ENCODE measurements around the gene FNBP1.

The FNBP1 gene

GRCh38 chr9:129854588-129855110 is 188.3 kb downstream of the FNBP1 start:
- POLR2A ChIA-PET, result no interaction called here
- CTCF ChIA-PET, result no interaction called here
- no peak for DNase-seq (ENCODE audit: extremely low spot score)
- no peak for TF ChIP-seq LEF1 (IDR thresholded peaks at IDR 0.05; ENCODE audit: borderline replicate concordance)
- no peak for TF ChIP-seq ARNT (IDR thresholded peaks at IDR 0.05)
- TF ChIP-seq CTBP1 (IDR thresholded peaks at IDR 0.05; ENCODE audit: borderline replicate concordance), result no peak
- no peak for TF ChIP-seq L3MBTL2 (conservative IDR thresholded peaks at IDR 0.05)
- TF ChIP-seq BHLHE40 (IDR thresholded peaks at IDR 0.05; ENCODE audit: borderline replicate concordance), result no peak
- TF ChIP-seq SP1 (IDR thresholded peaks at IDR 0.05), result no peak
- no peak for TF ChIP-seq HDGF (IDR thresholded peaks at IDR 0.05; ENCODE audit: borderline replicate concordance)
- no peak for TF ChIP-seq TARDBP (IDR thresholded peaks at IDR 0.05)
- no peak for TF ChIP-seq SUZ12 (IDR thresholded peaks at IDR 0.05)
- no peak for TF ChIP-seq PKNOX1 (IDR thresholded peaks at IDR 0.05)
- TF ChIP-seq ELF4 (IDR thresholded peaks at IDR 0.05), result no peak
- no peak for TF ChIP-seq FOXM1 (IDR thresholded peaks at IDR 0.05; ENCODE audit: borderline replicate concordance)
- no peak for TF ChIP-seq FOXK2 (IDR thresholded peaks at IDR 0.05)
- no peak for TF ChIP-seq FOXA1 (IDR thresholded peaks at IDR 0.05)
- no peak for TF ChIP-seq NFRKB (IDR thresholded peaks at IDR 0.05)

DNA sequence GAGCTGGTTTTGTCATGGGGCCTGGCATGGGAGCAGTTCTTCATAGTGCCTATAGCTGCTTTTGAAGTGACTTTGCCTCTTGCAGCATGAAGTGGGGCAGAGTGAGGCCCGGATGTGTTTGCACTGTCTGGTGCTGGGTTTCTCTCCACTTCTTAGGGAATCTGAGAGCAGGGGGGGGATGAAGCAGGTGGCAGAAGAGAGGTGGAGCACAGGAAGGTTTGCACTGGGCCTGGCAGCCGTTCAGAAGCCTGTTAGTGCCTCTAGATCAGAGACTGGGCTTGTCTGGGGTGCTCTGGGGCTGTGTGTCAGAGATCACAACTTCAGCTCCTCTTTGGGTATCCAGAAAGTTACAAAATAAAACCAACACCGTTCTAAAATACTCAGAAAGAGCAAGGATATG is 189.4 kb downstream of the FNBP1 start:
- TF ChIP-seq NFRKB (IDR thresholded peaks at IDR 0.05), result no peak
- no peak for DNase-seq (ENCODE audit: extremely low spot score)
- ChIA-PET POLR2A (no interaction called here), CTCF (no interaction called here)

DNA sequence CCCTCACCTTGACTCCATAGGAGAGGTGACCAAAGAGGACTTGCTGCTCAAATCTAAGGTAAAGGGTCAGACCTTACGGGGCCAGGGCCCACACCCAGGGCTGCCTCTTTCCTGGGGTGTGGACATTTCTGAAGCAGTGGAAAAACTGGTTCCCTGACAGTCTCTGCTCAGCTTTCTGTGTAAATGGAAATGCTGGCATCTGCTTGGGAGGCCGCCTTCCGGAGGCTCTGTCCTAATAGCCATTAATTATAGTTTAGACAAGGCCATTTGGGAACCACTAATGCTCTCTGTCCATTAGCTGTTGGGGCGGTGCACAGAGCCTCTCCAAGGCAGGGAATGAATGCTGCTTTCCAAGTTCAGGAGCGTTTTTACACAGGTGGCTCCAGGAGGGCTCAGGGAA is 190.4 kb downstream of the FNBP1 start:
- CTCF ChIA-PET, result no interaction called here
- TF ChIP-seq SUZ12 (IDR thresholded peaks at IDR 0.05) (no peak), FOXK2 (IDR thresholded peaks at IDR 0.05) (no peak), NFRKB (IDR thresholded peaks at IDR 0.05) (no peak), ZNF384 (IDR thresholded peaks at IDR 0.05) (no peak), LEF1 (IDR thresholded peaks at IDR 0.05; ENCODE audit: borderline replicate concordance) (no peak), HDGF (IDR thresholded peaks at IDR 0.05; ENCODE audit: borderline replicate concordance) (no peak), TARDBP (IDR thresholded peaks at IDR 0.05) (no peak), FOXA1 (IDR thresholded peaks at IDR 0.05) (no peak), FOXM1 (IDR thresholded peaks at IDR 0.05; ENCODE audit: borderline replicate concordance) (no peak), ELF4 (IDR thresholded peaks at IDR 0.05) (no peak), SP1 (IDR thresholded peaks at IDR 0.05) (no peak), PKNOX1 (IDR thresholded peaks at IDR 0.05) (no peak), CTBP1 (IDR thresholded peaks at IDR 0.05; ENCODE audit: borderline replicate concordance) (no peak), L3MBTL2 (conservative IDR thresholded peaks at IDR 0.05) (no peak), BHLHE40 (IDR thresholded peaks at IDR 0.05; ENCODE audit: borderline replicate concordance) (no peak), ARNT (IDR thresholded peaks at IDR 0.05) (no peak)
- POLR2A ChIA-PET, result no interaction called here
- no peak for DNase-seq (ENCODE audit: extremely low spot score)

DNA sequence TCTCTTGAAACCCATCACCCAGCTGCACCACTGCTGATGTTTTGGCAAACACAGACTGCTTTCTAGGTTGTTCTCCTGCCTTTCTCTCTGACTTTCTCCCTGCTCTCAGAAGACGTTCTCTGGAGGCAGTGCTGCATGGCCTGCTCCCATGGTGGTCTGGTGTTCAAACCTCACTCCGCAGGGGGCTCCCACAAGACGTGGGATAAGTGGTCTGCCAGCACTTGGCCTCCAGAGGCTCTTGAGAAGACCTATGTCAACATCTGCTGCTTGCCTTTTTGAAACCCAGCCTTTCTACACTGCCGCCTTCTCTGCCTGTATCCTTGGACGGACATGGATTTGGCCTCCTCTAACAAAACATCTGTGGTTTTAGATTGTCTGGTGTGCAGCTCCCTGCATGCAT is 191.2 kb downstream of the FNBP1 start:
- CTCF ChIA-PET, result interaction anchor here (0.6 kb wide), 1 partner anchor 11 kb away, joined by 4 read pairs; no protein-coding TSS in a partner anchor
- TF ChIP-seq NFRKB (IDR thresholded peaks at IDR 0.05) (no peak), CTBP1 (IDR thresholded peaks at IDR 0.05; ENCODE audit: borderline replicate concordance) (no peak), PKNOX1 (IDR thresholded peaks at IDR 0.05) (no peak), TARDBP (IDR thresholded peaks at IDR 0.05) (no peak), ARNT (IDR thresholded peaks at IDR 0.05) (no peak), FOXM1 (IDR thresholded peaks at IDR 0.05; ENCODE audit: borderline replicate concordance) (no peak), SP1 (IDR thresholded peaks at IDR 0.05) (no peak), L3MBTL2 (conservative IDR thresholded peaks at IDR 0.05) (no peak), BHLHE40 (IDR thresholded peaks at IDR 0.05; ENCODE audit: borderline replicate concordance) (no peak), FOXA1 (IDR thresholded peaks at IDR 0.05) (no peak), HDGF (IDR thresholded peaks at IDR 0.05; ENCODE audit: borderline replicate concordance) (no peak), ELF4 (IDR thresholded peaks at IDR 0.05) (no peak), ZNF384 (IDR thresholded peaks at IDR 0.05) (no peak), LEF1 (IDR thresholded peaks at IDR 0.05; ENCODE audit: borderline replicate concordance) (no peak)
- POLR2A ChIA-PET, result no interaction called here
- DNase-seq (ENCODE audit: extremely low spot score), result no peak

- TF ChIP-seq FOXA1 (IDR thresholded peaks at IDR 0.05), result no peak
- no peak for TF ChIP-seq FOXK2 (IDR thresholded peaks at IDR 0.05)
- TF ChIP-seq NFRKB (IDR thresholded peaks at IDR 0.05), result no peak
- TF ChIP-seq ELF4 (IDR thresholded peaks at IDR 0.05), result no peak
- no peak for TF ChIP-seq BHLHE40 (IDR thresholded peaks at IDR 0.05; ENCODE audit: borderline replicate concordance)
- TF ChIP-seq TARDBP (IDR thresholded peaks at IDR 0.05), result no peak
- no peak for TF ChIP-seq LEF1 (IDR thresholded peaks at IDR 0.05; ENCODE audit: borderline replicate concordance)
- TF ChIP-seq ZNF384 (IDR thresholded peaks at IDR 0.05), result no peak
- no peak for TF ChIP-seq HDGF (IDR thresholded peaks at IDR 0.05; ENCODE audit: borderline replicate concordance)
- no peak for TF ChIP-seq CTBP1 (IDR thresholded peaks at IDR 0.05; ENCODE audit: borderline replicate concordance)
- no peak for TF ChIP-seq PKNOX1 (IDR thresholded peaks at IDR 0.05)
- TF ChIP-seq ARNT (IDR thresholded peaks at IDR 0.05), result no peak
- TF ChIP-seq L3MBTL2 (conservative IDR thresholded peaks at IDR 0.05), result no peak
- TF ChIP-seq SP1 (IDR thresholded peaks at IDR 0.05), result no peak
- no peak for TF ChIP-seq FOXM1 (IDR thresholded peaks at IDR 0.05; ENCODE audit: borderline replicate concordance)
- TF ChIP-seq SUZ12 (IDR thresholded peaks at IDR 0.05), result no peak
- no peak for DNase-seq (ENCODE audit: extremely low spot score)
- CTCF ChIA-PET, result interaction anchor here (0.6 kb wide), 1 partner anchor 12 kb away, joined by 4 read pairs; no protein-coding TSS in a partner anchor
- POLR2A ChIA-PET, result no interaction called here
Observed at GRCh38 chr9:129850821-129851550, 192.0 kb downstream of the FNBP1 start.
